A673 (cell line): ENCODE results near the gene NDUFB7.

Source experiments
- CTCF ChIP-seq: fragments of 300-800, 200-600 bp; sonication (generic); conservative IDR thresholded peaks from 2 replicates; pipeline ENCODE4 v1.5.1; 2017; ENCODE audit warnings: low read depth, mild to moderate bottlenecking, antibody characterized with exemption, low read length, moderate library complexity, mixed read lengths
- EZH2 ChIP-seq: fragments of 200-600 bp; sonication (generic); IDR thresholded peaks from 2 replicates; pipeline ENCODE4 v1.6.1; 2017; ENCODE audit warnings: borderline replicate concordance, low read depth, mild to moderate bottlenecking, mixed read lengths, antibody characterized with exemption, low read length; ENCODE audit not compliant: poor library complexity, severe bottlenecking

DNA sequence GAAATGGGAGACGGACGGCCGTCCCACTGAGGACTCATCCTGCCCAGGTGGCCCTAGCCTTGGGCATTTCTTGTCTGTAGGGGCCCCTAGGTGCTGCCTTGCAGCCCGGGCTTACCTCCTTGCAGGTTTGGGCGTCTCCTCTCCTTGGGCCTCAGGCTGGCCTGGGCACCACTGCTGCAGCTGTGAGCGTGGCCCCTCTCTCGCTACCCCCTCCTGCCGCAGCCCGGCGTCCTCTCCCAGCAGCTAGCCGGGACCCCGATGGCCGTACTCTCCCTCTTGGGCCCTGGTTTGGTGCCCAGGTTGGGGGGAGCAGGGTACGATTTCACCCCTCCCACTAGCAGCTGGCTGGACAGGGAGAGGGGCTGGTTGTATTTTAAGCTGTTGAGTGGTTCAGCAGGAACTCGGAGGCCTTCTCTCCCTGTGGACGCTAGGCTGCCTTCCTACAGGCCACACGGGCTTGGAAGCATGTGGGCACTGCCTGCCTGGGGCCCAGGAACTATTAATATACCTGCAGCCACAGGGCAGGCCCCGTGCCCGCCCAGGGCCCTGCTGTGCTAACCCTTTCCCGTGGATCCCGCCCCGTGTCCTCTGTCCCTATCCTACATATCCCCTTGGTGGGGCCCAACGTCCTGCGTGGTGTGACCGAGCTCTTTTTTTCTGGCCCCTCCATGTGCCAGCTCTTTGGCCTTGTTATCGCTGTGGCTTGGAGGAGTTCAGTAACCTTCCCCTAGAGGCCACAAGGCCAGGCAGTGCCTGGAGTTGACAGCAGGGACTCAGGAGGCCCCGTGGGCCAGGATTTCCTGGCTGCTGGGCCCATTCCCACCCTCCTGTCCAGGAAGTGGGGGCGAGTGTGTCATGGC, 11.7 kb downstream of the NDUFB7 start:
- no peak for TF ChIP-seq CTCF
- TF ChIP-seq EZH2, result no peak
